ENCODE data around the gene ADGRA1.

The ADGRA1 gene

GRCh38 chr10:133056651-133057178 lies 31.0 kb upstream of the ADGRA1 start:
- no peak for DNase-seq

DNA sequence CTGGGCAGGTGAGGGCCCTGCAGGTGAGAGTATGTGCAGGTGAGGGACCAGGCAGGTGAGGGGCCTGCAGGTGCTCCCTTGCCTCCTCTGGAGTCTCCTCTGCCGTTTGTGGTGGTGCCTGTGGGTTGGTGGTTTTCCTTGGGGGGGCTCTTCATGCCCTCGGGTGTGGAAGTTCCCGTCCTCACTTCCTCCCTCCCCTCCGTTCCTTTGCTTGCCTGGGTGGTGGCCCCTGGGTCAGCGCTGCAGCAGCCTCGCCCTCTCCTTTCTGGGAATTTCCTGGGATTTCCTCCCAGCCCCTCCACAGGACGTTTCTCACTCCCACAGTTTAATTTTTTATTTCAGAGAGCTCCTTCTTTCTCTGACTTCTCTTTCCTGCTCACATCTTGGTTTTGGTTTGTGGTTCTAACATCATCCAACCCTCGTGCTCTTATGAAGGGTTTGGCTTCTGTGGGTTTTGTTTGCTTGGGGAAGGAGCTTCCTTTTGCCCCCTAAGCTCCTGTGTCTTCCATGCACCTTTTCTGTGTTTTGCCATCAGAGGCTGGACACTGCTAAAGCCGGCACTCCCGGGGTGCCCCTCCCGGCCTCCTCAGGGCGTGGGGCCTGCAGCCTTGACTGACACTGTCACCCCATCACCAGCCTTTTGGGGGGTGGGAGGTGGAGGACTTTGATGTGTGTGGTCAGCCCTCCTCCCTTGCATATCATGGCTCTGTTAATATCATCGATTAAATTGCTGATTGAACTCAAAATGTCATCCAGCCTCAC lies 29.2 kb upstream of the ADGRA1 start:
- no peak for DNase-seq

DNA sequence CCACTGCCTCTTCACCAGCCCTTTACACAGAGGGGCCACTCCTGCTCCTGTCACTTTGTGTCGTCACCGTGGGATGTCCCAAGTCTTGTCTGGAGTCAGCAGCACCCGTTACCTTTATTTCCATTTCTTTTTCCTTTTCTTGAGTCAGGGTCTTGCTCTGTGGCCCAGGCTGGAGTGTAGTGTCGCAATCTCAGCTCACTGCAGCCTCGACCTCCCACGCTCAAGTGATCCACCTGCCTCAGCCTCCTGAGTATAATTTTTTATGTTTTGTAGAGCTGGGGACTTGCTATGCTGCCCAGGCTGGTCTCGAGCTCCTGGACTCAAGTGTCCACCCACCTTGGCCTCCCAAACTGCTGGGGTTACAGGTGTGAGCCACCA lies 28.6 kb upstream of the ADGRA1 start:
- no peak for DNase-seq

DNA sequence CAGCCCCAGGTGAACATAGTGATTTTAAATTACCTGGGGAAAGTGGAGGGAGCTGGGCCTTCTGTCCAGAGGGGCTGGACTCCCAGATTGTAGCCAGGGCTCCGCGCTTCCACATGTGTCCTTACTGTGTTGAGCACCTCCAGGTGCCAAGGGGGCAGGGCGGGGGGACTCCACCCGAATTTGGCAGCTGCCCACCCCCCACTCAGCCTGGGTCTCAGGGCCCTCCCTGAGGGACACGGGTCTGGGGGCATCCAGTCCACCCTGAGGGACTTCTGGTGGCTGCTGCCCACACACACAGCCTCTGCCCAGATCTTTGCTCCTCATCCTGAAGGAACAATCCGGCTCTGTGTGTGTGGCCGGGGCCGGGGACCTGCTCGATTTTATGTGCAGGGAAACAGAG lies 28.2 kb upstream of the ADGRA1 start:
- DNase-seq = no peak

- no peak for DNase-seq
Observed at GRCh38 chr10:133060022-133060421, 27.7 kb upstream of the ADGRA1 start.

DNA sequence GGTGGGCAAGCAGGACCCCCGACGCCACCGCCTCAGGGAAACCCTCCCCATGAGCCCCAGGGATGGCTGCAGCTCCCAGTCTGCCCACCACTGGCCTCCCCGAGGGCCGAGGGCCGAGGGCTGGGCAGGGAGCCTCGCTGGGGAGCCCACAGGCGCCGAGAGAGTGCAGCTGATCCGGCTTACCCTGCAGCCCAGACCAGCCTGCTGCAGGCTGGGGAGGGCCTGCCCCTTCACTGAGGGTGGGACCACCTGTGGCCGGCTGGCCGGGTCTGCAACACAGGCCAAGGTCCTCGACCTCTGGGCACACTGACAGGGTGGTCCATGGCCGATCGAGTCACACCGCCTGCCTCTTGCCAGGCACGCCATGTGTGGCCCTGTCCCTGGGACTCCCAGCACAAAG lies 27.3 kb upstream of the ADGRA1 start:
- no peak for DNase-seq

DNA sequence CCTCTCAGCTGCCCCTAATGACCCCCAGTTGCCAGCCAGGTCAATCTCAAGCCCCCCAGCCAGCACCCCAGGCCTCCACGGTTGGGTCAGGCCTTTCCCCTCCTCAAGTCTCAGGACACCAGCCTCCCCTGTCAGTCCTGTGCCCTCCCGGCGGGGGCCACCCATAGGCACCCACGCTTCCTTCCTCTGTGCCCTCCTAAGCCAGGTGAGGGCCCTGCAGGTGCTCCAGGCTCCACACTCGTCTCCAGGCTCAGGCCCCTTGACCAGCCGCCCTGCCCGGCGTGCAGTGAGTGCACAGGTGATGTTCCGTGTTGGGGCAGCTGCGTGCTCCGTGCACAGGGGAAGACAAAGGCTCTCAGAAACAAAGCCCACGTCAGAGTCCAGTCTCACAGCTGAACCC lies 26.8 kb upstream of the ADGRA1 start:
- no peak for DNase-seq

DNA sequence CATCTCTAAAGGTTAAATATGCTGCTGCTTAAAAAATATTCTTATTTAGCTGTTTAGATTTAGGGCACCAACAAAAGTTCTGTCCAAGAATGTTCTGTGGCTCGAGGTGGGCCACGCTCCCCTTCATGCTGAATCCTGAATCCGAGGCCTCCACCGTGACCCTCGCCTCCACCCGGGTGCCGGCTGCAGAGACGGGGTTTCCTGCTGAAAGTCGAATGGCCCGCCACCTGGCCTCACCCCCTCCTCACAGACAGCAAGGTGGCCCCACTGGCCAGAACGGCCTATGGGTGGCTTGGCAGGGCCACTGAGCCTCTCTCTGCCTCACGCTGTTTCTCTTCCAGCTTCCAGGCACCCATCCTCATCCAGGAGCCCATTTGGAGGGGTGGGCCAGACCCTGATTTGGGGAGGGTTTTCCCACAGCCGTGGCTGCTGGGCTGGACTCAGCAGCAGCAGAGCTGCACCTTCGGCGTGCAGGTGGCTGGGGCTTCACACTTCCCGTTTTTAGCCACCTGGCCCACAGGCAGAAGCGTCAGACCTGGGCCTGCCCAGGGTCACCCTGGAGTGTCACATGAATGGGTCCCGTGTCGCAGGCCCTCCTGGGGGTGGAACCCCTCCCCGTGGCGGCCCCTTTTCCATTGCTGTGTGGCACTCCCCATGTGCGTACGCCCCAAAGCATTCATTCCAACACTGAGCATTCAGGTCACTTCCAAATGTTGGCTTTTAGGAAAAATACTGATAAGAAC lies 26.3 kb upstream of the ADGRA1 start:
- DNase-seq = no peak

GRCh38 chr10:133062085-133062484 lies 25.6 kb upstream of the ADGRA1 start:
- no peak for DNase-seq

DNA sequence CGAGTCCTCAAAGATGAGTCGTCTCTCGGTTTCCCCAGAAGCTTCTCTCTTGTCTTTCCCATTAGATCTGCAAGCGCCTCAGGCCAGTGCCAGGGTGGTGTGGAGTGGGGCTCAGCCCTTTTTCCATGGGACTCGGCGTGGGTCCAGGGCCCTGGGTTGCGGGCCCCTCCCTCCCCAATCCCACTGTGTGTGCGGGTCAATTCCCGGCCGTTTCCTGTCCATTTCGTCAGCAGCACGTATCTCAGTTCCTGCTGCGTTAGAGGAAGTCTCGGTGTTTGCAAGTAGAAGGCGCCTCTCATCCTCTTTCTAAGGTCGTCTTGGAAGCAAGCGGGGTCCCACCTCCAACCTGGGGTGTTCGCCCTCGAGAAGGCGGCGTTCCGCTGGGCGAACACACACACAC lies 25.1 kb upstream of the ADGRA1 start:
- DNase-seq = no peak

- DNase-seq = no peak
Observed at GRCh38 chr10:133067149-133068105, 20.3 kb upstream of the ADGRA1 start.

DNA sequence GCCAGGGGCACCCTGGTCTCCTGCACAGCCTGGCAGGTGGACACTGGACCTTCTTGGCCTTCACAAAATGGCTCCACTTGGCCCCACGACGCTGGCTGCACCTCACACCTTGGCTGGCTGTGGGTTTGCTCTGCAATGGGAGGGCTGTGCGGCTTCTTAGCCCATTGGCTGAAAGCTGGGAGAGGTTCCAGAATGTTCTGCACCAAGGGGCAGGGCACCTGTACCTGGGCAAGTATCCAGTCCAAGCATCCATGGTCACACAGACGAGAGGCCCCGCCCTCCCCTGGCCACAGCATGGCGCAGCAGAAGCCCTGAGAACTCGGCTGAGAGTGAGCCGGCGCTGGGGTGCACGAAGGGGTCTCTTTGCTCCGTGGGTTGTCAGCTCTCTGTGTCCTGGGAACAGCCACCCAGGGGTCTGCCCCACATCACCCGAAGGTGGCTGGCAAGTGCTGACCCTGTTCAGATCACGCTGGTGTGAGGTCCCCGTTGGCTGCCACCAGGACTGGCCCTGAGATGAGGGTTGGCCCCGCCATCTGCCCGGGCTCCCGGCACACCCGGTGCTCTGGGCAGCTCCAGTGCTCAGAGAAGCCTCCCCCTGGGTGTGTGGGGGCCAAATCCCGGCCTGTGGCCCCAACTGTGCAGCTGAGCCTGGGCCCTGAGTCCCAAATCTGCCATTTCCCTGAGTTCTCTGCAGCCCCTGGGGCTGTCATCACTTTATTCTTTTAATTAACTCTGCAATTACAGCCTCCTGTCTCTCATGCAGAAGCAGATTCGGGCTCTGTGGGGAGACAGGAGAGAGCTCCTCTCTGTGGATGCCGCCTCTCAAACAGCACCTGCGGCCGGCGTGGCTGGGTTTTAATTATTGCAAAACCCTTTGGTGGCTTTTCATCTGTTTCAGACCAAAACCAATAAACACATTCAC lies 19.4 kb upstream of the ADGRA1 start:
- no peak for DNase-seq

DNA sequence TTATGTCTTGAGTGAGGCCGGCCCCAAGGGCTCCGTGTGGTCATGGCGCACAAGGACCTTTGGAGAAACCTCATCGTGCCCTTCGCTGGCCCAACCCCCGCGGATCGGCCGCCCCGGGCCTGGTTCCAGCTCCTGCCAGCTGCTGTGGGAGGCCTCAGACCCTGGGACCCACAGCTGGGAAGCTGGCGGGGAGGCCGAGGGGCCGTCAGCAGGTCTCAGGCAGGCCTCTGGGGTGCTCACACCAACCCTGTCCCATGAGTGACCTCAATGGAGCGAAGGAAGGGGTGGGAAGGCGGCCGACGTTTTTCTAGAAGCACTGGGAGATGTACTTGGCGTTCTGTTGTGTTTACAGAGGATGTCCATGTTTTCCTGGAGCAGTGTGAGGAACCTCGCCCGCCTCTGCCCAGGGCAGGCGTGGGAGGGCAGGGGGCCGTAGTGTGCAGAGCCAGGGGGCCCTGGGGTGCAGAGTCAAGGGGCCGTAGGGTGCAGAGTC lies 18.6 kb upstream of the ADGRA1 start:
- DNase-seq = no peak

GRCh38 chr10:133070405-133070804 lies 17.3 kb upstream of the ADGRA1 start:
- DNase-seq = no peak

DNA sequence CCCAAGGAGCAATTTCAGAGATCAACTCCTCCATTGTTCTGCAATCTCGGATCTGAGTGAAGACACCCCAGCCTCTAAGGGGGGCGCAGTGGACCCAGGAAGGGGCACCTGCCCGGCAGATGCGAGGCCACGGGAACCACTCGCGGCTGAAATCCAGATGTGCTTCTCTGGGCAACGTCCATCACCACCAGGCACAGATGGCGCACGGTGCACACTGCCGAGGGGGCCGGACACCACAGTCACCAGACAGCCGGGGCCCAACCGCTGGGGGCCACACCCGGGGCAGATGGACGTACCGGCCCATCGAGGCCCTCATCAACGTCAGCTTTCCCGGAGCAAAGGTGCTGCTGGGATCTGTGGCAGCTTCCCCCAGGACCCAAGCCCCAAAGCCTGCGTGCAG lies 16.9 kb upstream of the ADGRA1 start:
- no peak for DNase-seq

GRCh38 chr10:133071733-133072132 lies 16.0 kb upstream of the ADGRA1 start:
- DNase-seq = no peak

- DNase-seq = no peak
Observed at GRCh38 chr10:133072196-133072595, 15.5 kb upstream of the ADGRA1 start.

GRCh38 chr10:133072720-133073390 lies 14.9 kb upstream of the ADGRA1 start:
- DNase-seq = no peak

DNA sequence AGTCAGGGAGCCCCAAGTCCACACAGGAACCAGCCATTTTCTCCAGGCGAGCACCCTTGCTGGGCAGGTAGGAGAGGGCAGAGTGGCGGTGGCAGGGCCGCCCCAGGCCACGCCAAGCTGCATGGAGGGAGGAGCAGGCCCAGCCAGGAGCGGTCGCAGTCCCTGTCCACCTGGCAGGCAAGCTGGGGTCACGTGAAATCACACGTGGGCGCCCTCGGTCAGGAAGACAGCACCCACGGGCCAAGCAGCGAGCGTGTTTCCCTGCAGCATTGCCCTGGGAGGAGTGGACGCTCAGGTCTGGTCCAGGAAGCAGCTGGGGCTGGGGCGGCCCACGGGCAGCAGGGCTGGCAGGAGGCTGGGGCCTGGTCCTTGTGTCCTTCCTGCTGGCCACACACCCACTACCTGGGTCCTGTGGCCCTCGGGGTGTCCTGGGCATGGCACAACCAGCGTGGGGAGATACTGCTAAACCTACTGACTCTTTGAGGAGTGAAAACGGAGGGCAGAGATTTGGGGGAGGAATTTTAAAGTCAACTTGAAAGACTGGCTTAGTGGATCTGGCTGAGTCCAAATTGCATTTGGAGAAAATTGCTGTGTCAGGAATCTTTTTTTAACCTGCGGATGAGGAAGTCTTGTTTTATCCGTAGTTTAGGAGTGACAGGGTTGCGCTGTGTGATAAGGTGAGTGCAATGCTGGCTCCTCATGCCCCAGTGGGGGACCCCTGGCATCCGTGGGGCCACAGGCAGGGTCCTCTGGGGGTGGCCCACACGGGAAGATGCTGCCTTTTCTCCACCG lies 12.2 kb upstream of the ADGRA1 start:
- no peak for DNase-seq

DNA sequence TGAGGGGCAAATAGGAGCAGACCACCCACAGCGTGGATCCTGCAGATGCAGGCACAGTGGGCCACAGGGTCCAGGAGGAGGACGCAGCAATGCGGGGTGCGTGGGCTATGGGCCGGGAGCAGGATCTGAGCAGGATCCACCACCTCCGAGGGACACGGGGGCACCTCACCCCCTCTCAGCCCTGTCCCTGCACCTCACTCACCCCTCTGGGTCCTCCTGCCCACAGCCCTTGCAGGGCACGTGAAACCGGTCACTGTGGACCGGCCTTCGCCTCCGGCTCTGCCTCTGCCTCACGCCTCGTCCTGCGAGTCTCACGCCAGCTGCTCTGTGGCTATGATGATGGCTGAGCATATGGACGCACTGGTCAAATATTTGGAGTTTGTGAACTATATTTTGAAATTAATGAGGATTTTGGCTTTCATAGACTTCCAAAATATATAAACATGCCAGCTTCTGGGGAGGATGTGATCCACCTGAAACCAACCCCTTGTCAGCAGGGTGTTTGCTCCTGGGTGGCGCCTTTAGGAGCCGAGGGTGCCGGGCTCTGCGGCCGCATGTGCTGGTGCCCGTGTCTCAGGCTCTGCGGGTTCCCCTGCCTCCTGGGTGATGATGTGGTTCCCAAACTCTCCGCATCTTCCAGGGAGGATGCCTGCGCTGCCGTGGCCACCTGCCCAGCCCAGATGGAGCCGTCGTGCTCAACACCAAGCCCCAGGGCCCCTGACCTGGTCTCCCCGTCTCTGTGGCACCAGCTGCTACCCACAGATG lies 11.3 kb upstream of the ADGRA1 start:
- no peak for DNase-seq
